Stimulated activated CD4-positive, alpha-beta T cell treated with anti-CD3 and anti-CD28 coated beads, Interleukin-4, amount 100 ng/mL, for 4 hours (primary cell): ENCODE measurements around the gene UGT2A2.
A peak's percentile ranks its signal among the peaks of the same experiment; 100 is the strongest.
"Not testable (repeated sequence)": the region's sequence is repeated elsewhere in the genome, so short reads cannot be mapped to it uniquely, and the experiment has no call there.

Source experiments
- DNase-seq, 2 experiments: peaks; one replicate each; pipeline ENCODE4 v3.0.0-alpha.2; 2020

Gene UGT2A2

GRCh38 chr4:69639542-69639941 lies at the start of gene UGT2A2:
Gene UGT2A2 (minus strand): TSS chr4:69639642. CDS start chr4:69639640, 2 bp downstream.
- no peak for DNase-seq

- no peak for DNase-seq
Observed at GRCh38 chr4:69684804-69685203, 45.4 kb upstream of the UGT2A2 start.

GRCh38 chr4:69668680-69669079 lies 29.2 kb upstream of the UGT2A2 start:
- DNase-seq, result no peak

GRCh38 chr4:69664009-69664408 lies 24.6 kb upstream of the UGT2A2 start:
- DNase-seq, result not testable (repeated sequence)

GRCh38 chr4:69661130-69661803 lies 21.8 kb upstream of the UGT2A2 start:
- DNase-seq, result peak in 1 of 2 experiments; percentile 5

- DNase-seq, result no peak
Observed at GRCh38 chr4:69658133-69658532, 18.7 kb upstream of the UGT2A2 start.

GRCh38 chr4:69656653-69657158 lies 17.3 kb upstream of the UGT2A2 start:
- DNase-seq, result no peak

GRCh38 chr4:69653147-69653546 lies 13.7 kb upstream of the UGT2A2 start, which contains the start of gene UGT2A1:
Gene UGT2A1 (minus strand): TSS chr4:69653247. CDS start chr4:69647644, 5,603 bp downstream.
- no peak for DNase-seq

GRCh38 chr4:69650872-69651271 lies 11.4 kb upstream of the UGT2A2 start:
- no peak for DNase-seq

- DNase-seq, result no peak
Observed at GRCh38 chr4:69649629-69650028, 10.2 kb upstream of the UGT2A2 start.

- DNase-seq, result no peak
Observed at GRCh38 chr4:69649207-69649606, 9.8 kb upstream of the UGT2A2 start.

- DNase-seq, result no peak
Observed at GRCh38 chr4:69642961-69643360, 3.5 kb upstream of the UGT2A2 start.

- no peak for DNase-seq
Observed at GRCh38 chr4:69640289-69640688, 847 bp upstream of the UGT2A2 start.

GRCh38 chr4:69617083-69617694 lies 22.3 kb downstream of the UGT2A2 start:
- DNase-seq, result no peak

- DNase-seq, result no peak
Observed at GRCh38 chr4:69610484-69610883, 29.0 kb downstream of the UGT2A2 start.

- no peak for DNase-seq
Observed at GRCh38 chr4:69601065-69601464, 38.4 kb downstream of the UGT2A2 start.

GRCh38 chr4:69600013-69600412 lies 39.4 kb downstream of the UGT2A2 start:
- no peak for DNase-seq

GRCh38 chr4:69594382-69594781 lies 45.1 kb downstream of the UGT2A2 start:
- no peak for DNase-seq

- DNase-seq, result no peak
Observed at GRCh38 chr4:69591364-69591763, 48.1 kb downstream of the UGT2A2 start.

- DNase-seq, result no peak
Observed at GRCh38 chr4:69589884-69590283, 49.6 kb downstream of the UGT2A2 start.

- DNase-seq, result no peak
Observed at GRCh38 chr4:69584135-69584534, 55.3 kb downstream of the UGT2A2 start.

- no peak for DNase-seq
Observed at GRCh38 chr4:69583543-69583942, 55.9 kb downstream of the UGT2A2 start.

GRCh38 chr4:69577245-69577644 lies 62.2 kb downstream of the UGT2A2 start:
- no peak for DNase-seq

- DNase-seq, result no peak
Observed at GRCh38 chr4:69576251-69576877, 63.1 kb downstream of the UGT2A2 start.
